ENCODE measurements around the gene TSSK3.

DNA sequence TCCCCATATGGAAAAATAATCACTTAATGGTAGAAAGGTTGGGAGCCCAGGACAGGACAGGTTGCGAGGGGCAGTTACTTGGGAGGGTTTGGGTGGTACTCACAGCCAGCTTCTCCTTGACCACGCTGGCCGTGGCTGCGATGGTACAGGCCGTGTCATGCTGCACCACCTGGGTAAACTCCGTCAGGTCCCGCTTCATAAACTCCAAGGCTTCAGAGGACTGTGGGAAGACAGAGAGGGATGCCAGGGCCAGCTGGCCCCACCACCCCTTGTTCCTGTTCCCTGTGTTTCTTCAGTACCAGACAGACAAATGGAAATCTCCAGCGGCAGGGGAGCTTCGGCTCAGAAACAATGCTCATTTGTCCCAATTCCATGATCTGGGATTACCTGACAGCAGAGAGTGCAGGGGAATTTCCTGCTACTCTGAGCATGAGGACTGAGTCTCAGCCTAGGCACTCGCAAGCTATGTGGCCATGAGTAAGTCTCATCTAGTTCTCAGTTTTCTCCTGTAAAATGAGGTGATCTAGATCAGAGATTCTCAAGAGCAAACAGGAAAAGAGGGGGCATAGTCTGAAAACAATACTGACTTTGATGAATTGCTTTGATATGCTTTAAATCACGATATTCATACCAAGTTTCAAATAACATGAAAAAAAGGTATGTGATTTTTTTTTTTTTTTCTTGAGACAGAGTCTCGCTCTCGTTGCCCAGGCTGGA lies 24.5 kb downstream of the TSSK3 start:
- no peak for TF ChIP-seq POLR2A (IDR thresholded peaks at IDR 0.05)
- TF ChIP-seq, protein P1, sequence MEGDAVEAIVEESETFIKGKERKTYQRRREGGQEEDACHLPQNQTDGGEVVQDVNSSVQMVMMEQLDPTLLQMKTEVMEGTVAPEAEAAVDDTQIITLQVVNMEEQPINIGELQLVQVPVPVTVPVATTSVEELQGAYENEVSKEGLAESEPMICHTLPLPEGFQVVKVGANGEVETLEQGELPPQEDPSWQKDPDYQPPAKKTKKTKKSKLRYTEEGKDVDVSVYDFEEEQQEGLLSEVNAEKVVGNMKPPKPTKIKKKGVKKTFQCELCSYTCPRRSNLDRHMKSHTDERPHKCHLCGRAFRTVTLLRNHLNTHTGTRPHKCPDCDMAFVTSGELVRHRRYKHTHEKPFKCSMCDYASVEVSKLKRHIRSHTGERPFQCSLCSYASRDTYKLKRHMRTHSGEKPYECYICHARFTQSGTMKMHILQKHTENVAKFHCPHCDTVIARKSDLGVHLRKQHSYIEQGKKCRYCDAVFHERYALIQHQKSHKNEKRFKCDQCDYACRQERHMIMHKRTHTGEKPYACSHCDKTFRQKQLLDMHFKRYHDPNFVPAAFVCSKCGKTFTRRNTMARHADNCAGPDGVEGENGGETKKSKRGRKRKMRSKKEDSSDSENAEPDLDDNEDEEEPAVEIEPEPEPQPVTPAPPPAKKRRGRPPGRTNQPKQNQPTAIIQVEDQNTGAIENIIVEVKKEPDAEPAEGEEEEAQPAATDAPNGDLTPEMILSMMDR (IDR thresholded peaks at IDR 0.05), result no peak
